Chondrocyte (in vitro differentiated cells): Measurements from ENCODE around the gene BICRAL. TPM values are rescaled to one million over a fixed set of nuclear protein-coding genes. Genes with fewer than 3 reads are reported as not detected.

ENCODE experiments used
- DNase-seq: peaks from one replicate; pipeline ENCODE4 v3.0.0; 2021; ENCODE audit warnings: mixed read lengths, low spot score
- H3K27ac Mint-ChIP-seq: one replicate; pipeline ENCODE4 v1.8.0; 2021; ENCODE audit warnings: mild to moderate bottlenecking, moderate library complexity, mixed read lengths; ENCODE audit not compliant: unreplicated experiment
- H3K27me3 Mint-ChIP-seq: 2 replicates; pipeline ENCODE4 v1.8.0; 2021; ENCODE audit warnings: low read depth, mixed read lengths
- H3K36me3 Mint-ChIP-seq: 2 replicates; pipeline ENCODE4 v1.8.0; 2021; ENCODE audit warnings: low read depth, mixed read lengths
- H3K4me1 Mint-ChIP-seq: 2 replicates; pipeline ENCODE4 v1.8.0; 2021; ENCODE audit warnings: low read depth, mild to moderate bottlenecking, mixed read lengths
- H3K4me3 Mint-ChIP-seq: one replicate; pipeline ENCODE4 v1.8.0; 2021; ENCODE audit warnings: mild to moderate bottlenecking, moderate library complexity, mixed read lengths; ENCODE audit not compliant: unreplicated experiment
- H3K9me3 Mint-ChIP-seq: 2 replicates; pipeline ENCODE4 v1.8.0; 2021; ENCODE audit warnings: low read depth, mixed read lengths
- total RNA-seq: library from RNA; stranded (reverse); gene quantifications from 3 replicates; pipeline ENCODE4 v1.2.1, GENCODE V29; 2021
- TF ChIP-seq, protein P1 (sequence below): fragments of 200-600 bp; sonication (generic); IDR thresholded peaks from 2 replicates; pipeline ENCODE4 v1.5.0; 2021; ENCODE audit warnings: antibody characterized with exemption, mild to moderate bottlenecking, moderate library complexity

BICRAL gene
- total RNA-seq, 1 donor from 2014 or later: 9.7 TPM

DNA sequence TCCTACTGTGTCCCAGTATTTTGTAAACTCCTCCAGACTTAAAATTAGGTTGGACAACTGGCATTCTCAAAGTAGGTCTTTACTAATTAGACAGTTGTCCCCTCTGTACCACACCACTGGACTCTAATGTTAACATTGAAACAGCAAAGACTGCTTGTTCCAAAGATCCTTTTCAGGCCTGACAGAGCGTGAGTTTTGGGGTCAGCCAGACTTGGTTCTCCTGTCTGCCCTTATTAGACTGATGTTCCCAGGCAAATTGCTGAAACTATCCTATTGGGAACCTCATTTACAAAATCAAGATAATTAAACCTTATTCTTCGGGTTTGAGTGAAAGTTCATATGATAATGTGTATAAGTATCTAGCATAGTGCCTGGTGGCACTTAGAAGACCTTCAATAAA, 3.7 kb upstream of the BICRAL start:
- Mint-ChIP-seq H3K9me3 (no peaks in the 10 kb centered on the region), H3K36me3 (no peaks in the 10 kb centered on the region), H3K4me1 (peaks cover 19% of the 10 kb centered on the region), H3K27ac (no peak overlapping the region), H3K4me3 (no peak overlapping the region), H3K27me3 (no peaks in the 10 kb centered on the region)
- no peak for DNase-seq
- TF ChIP-seq, protein P1, sequence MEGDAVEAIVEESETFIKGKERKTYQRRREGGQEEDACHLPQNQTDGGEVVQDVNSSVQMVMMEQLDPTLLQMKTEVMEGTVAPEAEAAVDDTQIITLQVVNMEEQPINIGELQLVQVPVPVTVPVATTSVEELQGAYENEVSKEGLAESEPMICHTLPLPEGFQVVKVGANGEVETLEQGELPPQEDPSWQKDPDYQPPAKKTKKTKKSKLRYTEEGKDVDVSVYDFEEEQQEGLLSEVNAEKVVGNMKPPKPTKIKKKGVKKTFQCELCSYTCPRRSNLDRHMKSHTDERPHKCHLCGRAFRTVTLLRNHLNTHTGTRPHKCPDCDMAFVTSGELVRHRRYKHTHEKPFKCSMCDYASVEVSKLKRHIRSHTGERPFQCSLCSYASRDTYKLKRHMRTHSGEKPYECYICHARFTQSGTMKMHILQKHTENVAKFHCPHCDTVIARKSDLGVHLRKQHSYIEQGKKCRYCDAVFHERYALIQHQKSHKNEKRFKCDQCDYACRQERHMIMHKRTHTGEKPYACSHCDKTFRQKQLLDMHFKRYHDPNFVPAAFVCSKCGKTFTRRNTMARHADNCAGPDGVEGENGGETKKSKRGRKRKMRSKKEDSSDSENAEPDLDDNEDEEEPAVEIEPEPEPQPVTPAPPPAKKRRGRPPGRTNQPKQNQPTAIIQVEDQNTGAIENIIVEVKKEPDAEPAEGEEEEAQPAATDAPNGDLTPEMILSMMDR: no peak

DNA sequence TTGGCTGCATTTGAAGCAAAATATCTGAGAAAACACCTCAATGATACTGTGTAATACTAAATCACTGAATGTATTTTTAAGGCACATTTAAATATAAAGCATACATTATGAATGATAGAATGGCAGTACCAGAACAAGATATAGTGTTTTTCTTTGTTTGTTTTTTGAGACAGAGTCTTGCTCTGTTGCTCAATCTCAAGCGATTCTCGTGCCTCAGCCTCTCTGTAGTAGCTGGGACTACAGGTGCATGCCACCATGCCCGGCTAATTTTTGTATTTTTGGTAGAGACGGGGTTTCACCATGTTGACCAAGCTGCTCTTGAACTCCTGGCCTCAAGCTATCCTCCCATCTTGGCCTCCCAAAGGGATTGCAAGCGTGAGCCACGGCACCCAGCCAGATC, 2.3 kb upstream of the BICRAL start:
- DNase-seq: no peak
- Mint-ChIP-seq H3K9me3 (no peaks in the 10 kb centered on the region), H3K4me1 (peaks cover 19% of the 10 kb centered on the region), H3K36me3 (no peaks in the 10 kb centered on the region), H3K27me3 (no peaks in the 10 kb centered on the region), H3K4me3 (no peak overlapping the region), H3K27ac (no peak overlapping the region)
- TF ChIP-seq, protein P1: no peak

DNA sequence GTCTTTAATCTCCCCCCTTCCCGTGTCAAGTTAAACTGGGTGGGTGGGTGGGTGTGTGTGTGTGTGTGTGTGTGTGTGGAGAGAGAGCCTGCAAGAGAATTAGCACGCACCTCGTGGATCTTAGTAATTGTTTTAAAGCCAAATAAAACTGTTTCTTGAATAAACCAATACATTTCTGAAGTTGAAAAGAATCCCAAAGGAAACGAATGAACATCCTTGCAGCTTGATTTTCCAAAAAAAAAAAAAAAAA, 381 bp upstream of the BICRAL start:
- Mint-ChIP-seq H3K27ac (peak overlapping the region; percentile 10), H3K4me1 (peaks cover 19% of the 10 kb centered on the region), H3K4me3 (peak overlapping the region; percentile 89), H3K36me3 (no peaks in the 10 kb centered on the region), H3K9me3 (no peaks in the 10 kb centered on the region), H3K27me3 (no peaks in the 10 kb centered on the region)
- DNase-seq: no peak
- TF ChIP-seq, protein P1: no peak

DNA sequence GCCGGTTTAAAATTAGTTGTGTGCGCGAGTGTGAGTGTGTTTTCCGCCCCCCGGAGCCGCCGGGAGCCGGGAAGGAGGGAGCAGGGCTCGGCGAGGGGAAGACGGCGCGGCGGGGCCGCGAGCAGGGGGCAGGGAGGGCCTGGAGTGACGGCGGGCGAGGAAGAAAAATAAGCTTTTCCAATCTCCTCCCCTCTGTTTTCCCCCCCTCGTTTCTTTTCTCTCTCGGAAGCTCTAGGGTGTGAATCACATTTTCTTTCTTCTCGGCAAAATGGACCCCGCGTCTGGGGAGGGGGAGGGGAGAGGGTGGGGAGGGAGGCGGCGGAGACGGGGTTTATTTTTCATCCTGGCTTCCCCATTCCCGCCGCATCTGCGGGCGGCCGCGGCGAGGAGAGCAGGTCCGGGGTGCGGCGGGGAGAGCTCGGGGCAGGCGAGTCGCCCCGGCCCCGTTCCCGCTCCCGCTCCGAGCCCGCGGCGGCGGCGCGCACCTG, 881 bp downstream of the BICRAL start:
- Mint-ChIP-seq H3K36me3 (no peaks in the 10 kb centered on the region), H3K27me3 (no peaks in the 10 kb centered on the region), H3K4me3 (peak overlapping the region; percentile 89), H3K4me1 (peaks cover 9% of the 10 kb centered on the region), H3K9me3 (no peaks in the 10 kb centered on the region), H3K27ac (peak overlapping the region; percentile 99)
- TF ChIP-seq, protein P1: no peak
- DNase-seq: no peak

DNA sequence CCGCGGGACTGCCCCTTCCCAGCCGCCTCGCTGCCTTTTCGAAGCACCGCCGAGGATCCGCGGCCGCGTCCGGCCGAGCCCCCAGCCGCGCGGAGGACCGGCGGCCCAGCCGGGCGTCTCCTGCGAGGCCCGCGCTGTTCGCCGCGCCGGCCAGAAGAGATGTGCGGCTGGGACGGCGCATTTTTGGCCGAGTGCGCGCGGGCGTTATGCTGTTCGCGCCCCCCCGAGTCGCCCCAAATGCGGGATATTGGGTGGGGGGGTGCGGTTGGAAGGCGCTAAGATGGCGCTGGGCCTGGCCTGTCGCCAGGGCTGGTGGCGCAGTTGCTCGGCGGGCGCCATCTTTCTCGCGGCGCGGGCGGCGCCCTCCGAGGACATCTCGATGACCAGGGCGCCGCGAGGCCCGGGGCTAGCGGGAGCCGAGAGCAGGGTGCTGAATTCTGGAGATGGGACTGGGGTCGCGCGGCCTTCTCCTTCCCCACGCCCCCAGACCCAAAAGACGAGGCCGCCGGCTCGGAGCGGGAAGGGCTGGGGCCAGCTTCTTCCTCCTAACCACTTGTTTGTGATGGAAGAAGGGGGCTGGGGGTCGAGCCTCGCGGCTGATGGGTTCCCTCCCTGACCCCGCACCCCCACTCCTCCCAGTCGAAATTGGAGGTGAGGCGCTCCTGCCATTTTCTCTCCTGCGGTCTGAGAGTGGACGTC, 1.5 kb downstream of the BICRAL start:
- TF ChIP-seq, protein P1: no peak
- Mint-ChIP-seq H3K27me3 (no peaks in the 10 kb centered on the region), H3K4me3 (peak overlapping the region; percentile 89), H3K9me3 (no peaks in the 10 kb centered on the region), H3K27ac (peak overlapping the region; percentile 98), H3K4me1 (peaks cover 8% of the 10 kb centered on the region), H3K36me3 (no peaks in the 10 kb centered on the region)
- DNase-seq: peak; percentile 89
